MM.1S (cell line): ENCODE data around the gene SDC3.

Experiments
- DNase-seq: peaks from one replicate; pipeline ENCODE4 v3.0.0-alpha.2; 2015
- H2AFZ ChIP-seq: fragments of 300-600 bp; sonication (generic); 2 replicates; pipeline ENCODE4 v1.6.0; 2016; ENCODE audit warnings: antibody characterized with exemption, low read length
- H3F3A ChIP-seq: fragments of 300-600 bp; sonication (generic); 2 replicates; pipeline ENCODE4 v1.6.1; 2016; ENCODE audit warnings: mild to moderate bottlenecking, antibody characterized with exemption, low read length, moderate library complexity, mixed read lengths; ENCODE audit not compliant: insufficient read depth
- H3K27ac ChIP-seq: fragments of 300-600 bp; sonication (generic); 2 replicates; pipeline ENCODE4 v1.5.1; 2016; ENCODE audit warnings: mild to moderate bottlenecking, low read length
- H3K27me3 ChIP-seq: fragments of 300-600 bp; sonication (generic); replicated peaks from 2 replicates; pipeline ENCODE4 v1.6.0; 2016; ENCODE audit warnings: low read length; ENCODE audit not compliant: insufficient read depth
- H3K36me3 ChIP-seq: fragments of 300-600 bp; sonication (generic); replicated peaks from 2 replicates; pipeline ENCODE4 v1.6.1; 2016; ENCODE audit warnings: mild to moderate bottlenecking, low read length, mixed read lengths; ENCODE audit not compliant: insufficient read depth
- H3K4me1 ChIP-seq: fragments of 300-600 bp; sonication (generic); 2 replicates; pipeline ENCODE4 v1.6.1; 2016; ENCODE audit warnings: low read length, mixed read lengths
- H3K4me2 ChIP-seq: fragments of 300-600 bp; sonication (generic); 2 replicates; pipeline ENCODE4 v1.6.0; 2016; ENCODE audit warnings: low read depth, low read length
- H3K4me3 ChIP-seq: fragments of 300-600 bp; sonication (generic); 2 replicates; pipeline ENCODE4 v1.5.1; 2016; ENCODE audit warnings: low read length, mixed read lengths
- H3K79me2 ChIP-seq: fragments of 300-600 bp; sonication (generic); 2 replicates; pipeline ENCODE4 v1.6.1; 2016; ENCODE audit warnings: mixed run types, low read length, mixed read lengths
- H3K9ac ChIP-seq: fragments of 300-600 bp; sonication (generic); 2 replicates; pipeline ENCODE4 v1.6.1; 2016; ENCODE audit warnings: low read length, mixed read lengths
- H3K9me2 ChIP-seq: fragments of 300-600 bp; sonication (generic); replicated peaks from 2 replicates; pipeline ENCODE4 v1.6.1; 2016; ENCODE audit warnings: mild to moderate bottlenecking, low read length, mixed read lengths; ENCODE audit not compliant: insufficient read depth
- H3K9me3 ChIP-seq: fragments of 300-600 bp; sonication (generic); replicated peaks from 2 replicates; pipeline ENCODE4 v1.6.1; 2016; ENCODE audit warnings: mild to moderate bottlenecking, low read length, mixed read lengths; ENCODE audit not compliant: insufficient read depth
- H4K20me1 ChIP-seq: fragments of 300-600 bp; sonication (generic); 2 replicates; pipeline ENCODE4 v1.6.1; 2016; ENCODE audit warnings: mild to moderate bottlenecking, low read length, moderate library complexity, mixed read lengths; ENCODE audit not compliant: insufficient read depth
- EZH2 ChIP-seq: fragments of 300-600 bp; sonication (generic); optimal IDR thresholded peaks from 2 replicates; pipeline ENCODE3; 2017; ENCODE audit warnings: low read depth, mild to moderate bottlenecking, antibody characterized with exemption, low read length, mixed read lengths
- EZH2phosphoT487 ChIP-seq: fragments of 300-600 bp; sonication (generic); IDR thresholded peaks from 2 replicates; pipeline ENCODE4 v1.6.1; 2018; ENCODE audit warnings: antibody characterized with exemption, low read length
- TF ChIP-seq, protein P1 (sequence below): fragments of 300-600 bp; sonication (generic); IDR thresholded peaks from 2 replicates; pipeline ENCODE4 v1.5.1; 2016; ENCODE audit warnings: antibody characterized with exemption, low read length, mixed read lengths

SDC3 gene

GRCh38 chr1:30896905-30897304 is 11.7 kb downstream of the SDC3 start:
- H3F3A ChIP-seq = no peaks in the 10 kb centered on the region
- TF ChIP-seq EZH2phosphoT487 = no peak
- H3K36me3 ChIP-seq = no peaks in the 10 kb centered on the region
- no peak overlapping the region for H3K4me3 ChIP-seq
- no peak overlapping the region for H3K4me2 ChIP-seq
- H3K9me3 ChIP-seq = no peaks in the 10 kb centered on the region
- no peaks in the 10 kb centered on the region for H3K9me2 ChIP-seq
- H3K27me3 ChIP-seq = peaks cover 31% of the 10 kb centered on the region
- H4K20me1 ChIP-seq = no peaks in the 10 kb centered on the region
- H3K79me2 ChIP-seq = no peaks in the 10 kb centered on the region
- H3K9ac ChIP-seq = no peak overlapping the region
- no peak overlapping the region for H2AFZ ChIP-seq
- no peak overlapping the region for H3K27ac ChIP-seq
- DNase-seq = no peak
- no peaks in the 10 kb centered on the region for H3K4me1 ChIP-seq

- Histone ChIP-seq H3F3A (no peaks in the 10 kb centered on the region), H2AFZ (no peak overlapping the region), H3K79me2 (no peaks in the 10 kb centered on the region), H3K4me1 (no peaks in the 10 kb centered on the region), H3K27me3 (peaks cover 31% of the 10 kb centered on the region), H3K9ac (no peak overlapping the region), H3K36me3 (no peaks in the 10 kb centered on the region), H3K4me3 (no peak overlapping the region), H3K9me2 (no peaks in the 10 kb centered on the region), H3K27ac (no peak overlapping the region), H3K9me3 (no peaks in the 10 kb centered on the region), H4K20me1 (no peaks in the 10 kb centered on the region), H3K4me2 (no peak overlapping the region)
- TF ChIP-seq, protein P1, sequence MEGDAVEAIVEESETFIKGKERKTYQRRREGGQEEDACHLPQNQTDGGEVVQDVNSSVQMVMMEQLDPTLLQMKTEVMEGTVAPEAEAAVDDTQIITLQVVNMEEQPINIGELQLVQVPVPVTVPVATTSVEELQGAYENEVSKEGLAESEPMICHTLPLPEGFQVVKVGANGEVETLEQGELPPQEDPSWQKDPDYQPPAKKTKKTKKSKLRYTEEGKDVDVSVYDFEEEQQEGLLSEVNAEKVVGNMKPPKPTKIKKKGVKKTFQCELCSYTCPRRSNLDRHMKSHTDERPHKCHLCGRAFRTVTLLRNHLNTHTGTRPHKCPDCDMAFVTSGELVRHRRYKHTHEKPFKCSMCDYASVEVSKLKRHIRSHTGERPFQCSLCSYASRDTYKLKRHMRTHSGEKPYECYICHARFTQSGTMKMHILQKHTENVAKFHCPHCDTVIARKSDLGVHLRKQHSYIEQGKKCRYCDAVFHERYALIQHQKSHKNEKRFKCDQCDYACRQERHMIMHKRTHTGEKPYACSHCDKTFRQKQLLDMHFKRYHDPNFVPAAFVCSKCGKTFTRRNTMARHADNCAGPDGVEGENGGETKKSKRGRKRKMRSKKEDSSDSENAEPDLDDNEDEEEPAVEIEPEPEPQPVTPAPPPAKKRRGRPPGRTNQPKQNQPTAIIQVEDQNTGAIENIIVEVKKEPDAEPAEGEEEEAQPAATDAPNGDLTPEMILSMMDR = no peak
- TF ChIP-seq EZH2phosphoT487 (no peak), EZH2 (no peak)
- no peak for DNase-seq
Observed at GRCh38 chr1:30895944-30896660, 12.5 kb downstream of the SDC3 start.

GRCh38 chr1:30895382-30895943 is 13.1 kb downstream of the SDC3 start:
- peaks cover 34% of the 10 kb centered on the region for H3K27me3 ChIP-seq
- no peaks in the 10 kb centered on the region for H3K9me3 ChIP-seq
- H3K36me3 ChIP-seq = no peaks in the 10 kb centered on the region
- H3K9me2 ChIP-seq = no peaks in the 10 kb centered on the region
- no peaks in the 10 kb centered on the region for H3K4me1 ChIP-seq
- no peaks in the 10 kb centered on the region for H3K79me2 ChIP-seq
- no peak overlapping the region for H3K9ac ChIP-seq
- no peak overlapping the region for H3K4me3 ChIP-seq
- H3K4me2 ChIP-seq = no peak overlapping the region
- H3K27ac ChIP-seq = no peak overlapping the region
- H4K20me1 ChIP-seq = no peaks in the 10 kb centered on the region
- TF ChIP-seq EZH2phosphoT487 (no peak), EZH2 (no peak)
- TF ChIP-seq, protein P1 = no peak
- DNase-seq = no peak
- no peaks in the 10 kb centered on the region for H3F3A ChIP-seq
- no peak overlapping the region for H2AFZ ChIP-seq

- Histone ChIP-seq H3K27me3 (peaks cover 37% of the 10 kb centered on the region), H3K9ac (no peak overlapping the region), H3K36me3 (no peaks in the 10 kb centered on the region), H3K27ac (no peak overlapping the region), H4K20me1 (no peaks in the 10 kb centered on the region), H2AFZ (no peak overlapping the region), H3K79me2 (no peaks in the 10 kb centered on the region), H3K4me2 (no peak overlapping the region), H3K4me1 (no peaks in the 10 kb centered on the region), H3F3A (no peaks in the 10 kb centered on the region), H3K9me3 (no peaks in the 10 kb centered on the region), H3K4me3 (no peak overlapping the region), H3K9me2 (no peaks in the 10 kb centered on the region)
- no peak for DNase-seq
- TF ChIP-seq EZH2phosphoT487 (no peak), EZH2 (no peak)
- TF ChIP-seq, protein P1 = no peak
Observed at GRCh38 chr1:30894508-30894973, 14.0 kb downstream of the SDC3 start.
